Hematopoietic multipotent progenitor cell treated with erythropoietin and hydrocortisone succinate and interleukin-3 and kit ligand, for 4 days (in vitro differentiated cells): ENCODE data around the gene UBR7.
A peak's percentile ranks its signal among the peaks of the same experiment; 100 is the strongest.
"Not testable (repeated sequence)": the region's sequence is repeated elsewhere in the genome, so short reads cannot be mapped to it uniquely, and the experiment has no call there.

Source experiments
- DNase-seq: peaks from one replicate; pipeline ENCODE4 v3.0.0-alpha.2; 2015

UBR7 gene

GRCh38 chr14:93206793-93207467 is at the start of gene UBR7, which contains the start of gene GON7:
Gene UBR7 (plus strand): TSS chr14:93207256. CDS start chr14:93207292, 36 bp downstream.
Gene GON7 (minus strand): TSS chr14:93207065. CDS start chr14:93207037, 28 bp downstream.
- DNase-seq, result peak; percentile 99

- DNase-seq, result not testable (repeated sequence)
Measured at GRCh38 chr14:93158349-93158748, 48.7 kb upstream of the UBR7 start.

- DNase-seq, result not testable (repeated sequence)
Measured at GRCh38 chr14:93159625-93160352, 47.3 kb upstream of the UBR7 start.

GRCh38 chr14:93160353-93160801 is 46.7 kb upstream of the UBR7 start:
- DNase-seq, result peak; percentile 81

DNA sequence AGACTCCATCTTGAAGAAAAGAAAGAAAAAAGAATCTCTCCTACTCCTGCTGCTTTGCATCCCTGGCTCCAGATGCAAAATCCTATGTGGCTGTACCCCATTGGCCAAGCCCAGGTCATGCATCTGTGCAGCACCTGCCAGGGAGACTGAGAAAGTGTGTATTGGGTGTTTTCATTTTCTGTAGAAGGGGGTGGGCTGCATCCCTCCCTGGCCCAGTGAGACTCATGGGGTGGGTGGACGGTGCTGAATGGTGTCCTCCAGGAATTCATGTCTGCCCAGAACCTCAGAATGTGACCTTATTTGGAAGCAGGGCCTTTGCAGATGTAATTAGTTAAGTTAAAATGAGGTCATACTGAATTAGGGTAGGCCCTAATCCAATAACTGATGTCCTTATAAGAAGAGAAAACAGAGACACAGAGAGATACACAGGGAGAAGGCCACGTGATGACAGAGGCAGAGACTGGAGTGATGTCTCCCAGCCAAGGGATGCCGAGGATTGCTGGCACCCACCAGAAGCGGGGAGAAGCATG is 45.6 kb upstream of the UBR7 start:
- no peak for DNase-seq

GRCh38 chr14:93163564-93163963 is 43.5 kb upstream of the UBR7 start:
- peak; percentile 86 for DNase-seq

- DNase-seq, result not testable (repeated sequence)
Measured at GRCh38 chr14:93165271-93166265, 41.5 kb upstream of the UBR7 start.

DNA sequence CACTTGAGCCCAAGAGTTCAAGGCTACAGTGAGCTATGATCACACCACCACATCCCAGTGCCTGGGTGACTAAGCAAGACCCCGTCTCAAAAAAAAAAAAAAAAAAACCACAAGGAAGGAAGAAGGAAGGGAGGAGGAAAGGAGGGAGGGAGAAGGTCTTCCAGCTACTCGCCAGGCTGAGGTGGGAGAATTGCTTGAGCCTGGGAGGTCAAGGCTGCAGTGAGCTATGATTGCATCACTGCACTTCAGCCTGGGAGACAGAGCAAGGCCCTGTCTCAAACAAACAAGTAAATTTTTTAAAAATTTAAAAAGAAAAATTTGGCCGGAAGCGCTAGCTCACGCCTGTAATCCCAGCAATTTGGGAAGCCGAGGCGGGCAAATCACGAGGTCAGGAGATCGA is 38.4 kb upstream of the UBR7 start:
- not testable (repeated sequence) for DNase-seq

- DNase-seq, result not testable (repeated sequence)
Measured at GRCh38 chr14:93169619-93170018, 37.4 kb upstream of the UBR7 start.

GRCh38 chr14:93170141-93170540 is 36.9 kb upstream of the UBR7 start:
- DNase-seq, result not testable (repeated sequence)

DNA sequence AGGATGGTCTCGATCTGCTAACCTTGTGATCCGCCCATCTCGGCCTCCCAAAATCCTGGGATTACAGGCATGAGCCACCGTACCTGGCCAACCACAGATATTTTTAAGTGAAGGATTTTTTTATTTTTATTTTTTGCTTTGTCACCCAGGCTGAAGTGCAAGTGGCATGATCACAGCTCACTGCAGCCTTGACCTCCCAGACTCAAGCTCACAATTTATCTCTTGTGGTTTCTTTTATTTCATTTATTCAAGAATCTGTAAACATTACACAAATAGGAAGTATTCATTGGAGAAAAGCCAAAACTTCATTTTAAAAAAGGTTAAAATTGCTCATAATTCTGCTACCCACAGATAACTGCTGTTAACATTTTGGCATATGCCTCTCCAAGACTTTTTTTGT is 35.7 kb upstream of the UBR7 start:
- DNase-seq, result peak; percentile 62

GRCh38 chr14:93173943-93174395 is 33.1 kb upstream of the UBR7 start:
- no peak for DNase-seq

DNA sequence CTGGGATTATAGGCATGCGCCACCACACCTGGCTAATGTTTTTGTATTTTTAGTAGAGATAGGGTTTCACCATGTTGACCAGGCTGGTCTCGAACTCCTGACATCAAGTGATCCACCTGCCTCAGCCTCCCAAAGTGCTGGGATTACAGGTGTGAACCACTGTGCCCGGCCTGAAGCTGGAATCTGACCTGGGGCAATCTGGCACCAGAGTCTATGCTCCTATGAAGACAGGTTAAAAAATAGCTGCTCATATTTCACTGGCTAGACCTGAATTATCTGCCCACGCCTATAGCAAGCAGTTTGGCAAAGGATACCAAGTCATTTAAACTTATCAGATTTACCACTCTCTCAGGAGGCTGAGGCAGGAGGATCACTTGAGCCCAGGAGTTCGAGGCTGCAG is 32.3 kb upstream of the UBR7 start:
- not testable (repeated sequence) for DNase-seq

DNA sequence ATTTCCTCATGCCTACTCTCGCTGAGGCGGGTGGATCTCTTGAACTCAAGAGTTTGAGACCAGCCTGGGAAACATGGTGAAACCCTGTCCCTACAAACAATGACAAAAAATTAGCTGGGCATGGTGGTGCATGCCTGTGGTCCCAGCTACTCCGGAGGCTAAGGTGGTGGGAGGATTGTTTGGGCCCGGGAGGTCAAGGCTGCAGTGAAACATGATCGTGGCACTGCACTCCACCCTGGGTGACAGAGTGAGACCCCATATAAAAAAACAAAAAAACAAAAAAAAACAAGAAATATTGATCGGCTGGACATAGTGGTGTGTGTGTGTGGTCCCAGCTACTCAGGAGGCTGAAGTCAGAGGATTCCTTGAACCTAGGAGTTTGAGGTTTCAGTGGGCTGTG is 31.6 kb upstream of the UBR7 start:
- no peak for DNase-seq

DNA sequence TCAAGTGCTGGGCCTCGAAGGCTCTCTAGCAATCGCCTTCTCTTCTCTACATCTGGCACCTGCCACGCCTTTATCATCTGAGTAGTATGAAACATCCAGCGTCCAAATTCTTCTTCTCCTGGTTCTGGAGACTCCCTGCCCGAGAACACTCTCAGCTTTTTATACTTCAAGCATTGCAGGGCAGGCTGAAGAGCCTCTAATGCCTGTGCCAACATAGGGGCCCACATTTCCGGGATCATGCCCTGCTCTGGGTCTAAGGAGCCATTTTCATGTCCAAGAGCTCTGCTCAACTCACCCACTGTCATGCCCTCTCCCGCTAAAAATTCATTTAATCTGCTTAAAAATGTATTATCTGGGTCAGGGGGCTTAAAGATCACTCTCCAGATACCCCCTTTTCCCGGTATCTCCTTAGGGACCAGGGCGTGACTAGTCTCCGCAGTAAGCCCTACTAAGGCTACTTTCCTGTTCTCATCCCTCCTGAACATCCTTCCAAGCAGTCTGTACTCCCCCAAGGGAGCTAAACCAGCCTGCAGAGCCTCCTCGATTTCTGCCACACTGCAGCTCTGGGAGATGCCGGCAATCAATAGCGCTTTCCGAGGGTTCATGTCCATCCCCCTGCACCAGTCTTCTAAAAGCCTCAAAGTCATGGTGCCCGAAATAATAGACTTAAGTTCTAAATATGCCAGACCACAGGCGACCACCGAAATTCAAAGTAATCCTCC is 23.3 kb upstream of the UBR7 start:
- peak; percentile 20 for DNase-seq

GRCh38 chr14:93184391-93185348 is 22.4 kb upstream of the UBR7 start, which contains the start of the genes LYSET and MOAP1:
Gene LYSET (plus strand): TSS chr14:93185317. CDS start chr14:93185406, 89 bp downstream.
Gene MOAP1 (minus strand): TSS chr14:93184897. CDS start chr14:93184242, 655 bp downstream.
- peak; percentile 95 for DNase-seq

DNA sequence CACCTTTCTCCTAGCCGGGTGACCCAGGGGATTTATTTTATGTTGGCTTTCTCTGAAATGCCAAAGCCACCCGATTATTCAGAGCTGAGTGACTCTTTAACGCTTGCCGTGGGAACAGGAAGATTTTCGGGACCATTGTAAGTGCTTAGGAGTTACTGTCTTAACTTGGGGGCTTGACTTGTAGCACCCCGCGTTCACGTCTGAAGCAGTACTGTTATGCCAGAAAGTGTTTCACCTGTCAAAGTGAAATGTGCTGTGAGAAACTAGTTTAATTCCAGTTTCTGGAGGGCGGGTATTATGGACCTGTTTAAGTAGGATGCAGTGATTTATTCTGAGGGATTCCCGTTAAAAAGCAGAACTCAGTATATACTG is 21.7 kb upstream of the UBR7 start:
- no peak for DNase-seq

GRCh38 chr14:93186466-93186865 is 20.6 kb upstream of the UBR7 start:
- DNase-seq, result peak; percentile 65

- no peak for DNase-seq
Measured at GRCh38 chr14:93186956-93187355, 20.1 kb upstream of the UBR7 start.

DNA sequence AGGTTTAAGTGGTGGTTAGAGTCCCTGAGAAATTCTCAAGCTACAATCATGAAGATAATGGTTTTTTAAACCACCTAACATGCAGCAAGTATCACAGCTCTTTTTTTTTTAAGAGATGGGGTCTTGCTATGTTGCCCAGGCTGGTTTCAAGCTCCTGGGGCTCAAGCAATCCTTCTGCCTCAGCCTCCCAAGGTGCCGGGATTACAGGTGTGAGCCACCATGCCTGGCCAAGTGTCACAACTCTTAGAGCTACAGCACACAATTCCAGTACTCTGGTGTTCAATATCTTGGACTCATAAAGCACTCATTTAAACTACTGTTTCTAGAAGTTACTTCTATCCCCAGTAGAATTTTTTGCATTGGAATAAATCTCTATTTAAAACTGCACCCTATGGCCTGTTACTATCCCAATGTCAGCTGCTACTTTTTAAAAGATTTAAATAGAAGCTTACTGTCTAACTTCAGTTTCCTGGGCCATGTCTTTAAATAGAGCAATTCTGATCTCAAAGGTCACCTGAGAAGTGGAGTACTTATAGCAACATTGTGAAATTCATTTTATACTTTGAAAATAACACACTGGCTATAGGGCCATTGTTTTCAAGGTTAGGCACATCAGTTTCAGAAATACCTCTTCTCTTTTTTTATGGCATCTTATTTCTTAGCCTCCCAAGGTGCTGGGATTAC is 11.6 kb upstream of the UBR7 start:
- no peak for DNase-seq
